ENCODE results near the gene CDC73. TPM values are rescaled to one million over a fixed set of nuclear protein-coding genes. Genes with fewer than 3 reads are reported as not detected.

CDC73 gene
- total and polyA plus RNA-seq, 2 donors (not counting 3 experiments of a cell fraction or from before 2014, with no cell fraction given): 9.9 to 55.8 TPM

- no peak overlapping the region for H3K27ac ChIP-seq (ENCODE audit: insufficient read depth, low read depth, low read length)
- no peaks in the 10 kb centered on the region for H3K27me3 ChIP-seq (ENCODE audit: control insufficient read depth in 2 of 2, insufficient read depth in 2 of 2, low read length in 2 of 2)
- H4K20me1 ChIP-seq (replicated peaks; ENCODE audit: control insufficient read depth, extremely low read depth, insufficient read depth, low read length): no peaks in the 10 kb centered on the region
- TF ChIP-seq EZH2 (IDR thresholded peaks at IDR 0.05; ENCODE audit: borderline replicate concordance, low read depth, low read length, severe bottlenecking) (no peak), MYC (IDR thresholded peaks at IDR 0.05; ENCODE audit: low read depth, low read length) (no peak), POLR2A (IDR thresholded peaks at IDR 0.05; ENCODE audit: low read depth, low read length) (no peak), CTCF (IDR thresholded peaks at IDR 0.05; ENCODE audit: extremely low read depth in 1 of 2, insufficient read depth in 1 of 2, low read depth in 1 of 2, low read length in 2 of 2) (no peak), FOS (IDR thresholded peaks at IDR 0.05; ENCODE audit: borderline replicate concordance, insufficient read depth, low read length) (no peak), GATA2 (IDR thresholded peaks at IDR 0.05; ENCODE audit: insufficient read depth, insufficient read length, low read depth, low read length) (no peak), MAX (IDR thresholded peaks at IDR 0.05; ENCODE audit: insufficient read depth, insufficient read length) (no peak), JUN (IDR thresholded peaks at IDR 0.05; ENCODE audit: borderline replicate concordance, insufficient read depth, insufficient read length, low read depth) (no peak), POLR2AphosphoS5 (IDR thresholded peaks at IDR 0.05; ENCODE audit: insufficient read depth, low read depth, low read length) (no peak)
- DNase-seq (ENCODE audit: low read depth, low spot score) (no peak), FAIRE-seq (no peak)
- no peaks in the 10 kb centered on the region for H3K9me1 ChIP-seq (replicated peaks; ENCODE audit: control insufficient read depth, extremely low read depth, insufficient read depth, low read length)
- POLR2A ChIA-PET: no interaction called here
- dilution Hi-C loops (cut with MboI; ENCODE audit: extremely low pct_ligation_motif_present, low sequenced_read_pairs) (no loop called here), intact Hi-C loops (cut with micrococcal nuclease) (no loop called here)
- CTCF ChIA-PET: interaction anchor here (1.3 kb wide), 1 partner anchor 17 kb away, joined by 4 read pairs; no protein-coding TSS in a partner anchor
- no peaks in the 10 kb centered on the region for H3K79me2 ChIP-seq (ENCODE audit: control insufficient read depth, insufficient read depth, low read length)
- H3K4me3 ChIP-seq (replicated peaks in 1 of 3; ENCODE audit: insufficient read depth in 1 of 3, low read depth in 1 of 3, low read length in 3 of 3): no peak overlapping the region
- no peaks in the 10 kb centered on the region for H3K4me1 ChIP-seq (ENCODE audit: control insufficient read depth, extremely low read depth, insufficient read depth, low read length)
- H3K9ac ChIP-seq (replicated peaks; ENCODE audit: extremely low read depth, insufficient read depth, low read length): no peak overlapping the region
- no peaks in the 10 kb centered on the region for H3K9me3 ChIP-seq (replicated peaks; ENCODE audit: control insufficient read depth, insufficient read depth, low read length)
- H2AFZ ChIP-seq (ENCODE audit: low read depth, low read length): no peak overlapping the region
- BruUV-seq (replicated peaks): no TSS peak
- H3K4me2 ChIP-seq (ENCODE audit: insufficient read depth, low read length): no peak overlapping the region
- peaks cover 5% of the 10 kb centered on the region in 2 experiments for H3K36me3 ChIP-seq (ENCODE audit: control insufficient read depth in 2 of 2, extremely low read depth in 1 of 2, insufficient read depth in 2 of 2, low read length in 2 of 2)
Observed at GRCh38 chr1:193216920-193217319, 95.1 kb downstream of the CDC73 start.
